GM12874 (cell line): ENCODE data around the gene BLMH.

Source experiments
- TF ChIP-seq, protein P1 (sequence below): IDR thresholded peaks from 2 replicates; pipeline ENCODE4 v1.5.1; 2011; ENCODE audit warnings: low read depth, mild to moderate bottlenecking, control low read depth, low read length, moderate library complexity; ENCODE audit not compliant: insufficient read depth

The BLMH gene

DNA sequence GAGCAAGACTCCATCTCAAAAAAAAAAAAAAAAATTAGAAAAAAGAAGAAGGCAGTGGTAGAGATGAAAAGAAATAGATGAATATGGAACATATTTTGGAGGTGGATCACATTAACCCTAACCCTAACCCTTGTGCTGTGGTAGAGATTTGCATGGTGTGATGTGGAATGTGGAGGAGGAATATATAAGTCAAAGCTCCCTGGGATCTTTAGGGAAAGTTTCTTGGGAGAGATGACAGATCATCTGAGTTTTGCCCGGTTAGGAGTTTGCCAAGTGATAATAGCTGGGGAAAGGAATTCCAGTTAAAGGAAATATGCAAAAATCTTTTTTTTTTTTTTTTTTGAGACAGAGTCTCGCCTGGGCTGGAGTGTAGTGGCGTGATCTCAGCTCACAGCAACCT lies 13.0 kb upstream of the BLMH start:
- TF ChIP-seq, protein P1, sequence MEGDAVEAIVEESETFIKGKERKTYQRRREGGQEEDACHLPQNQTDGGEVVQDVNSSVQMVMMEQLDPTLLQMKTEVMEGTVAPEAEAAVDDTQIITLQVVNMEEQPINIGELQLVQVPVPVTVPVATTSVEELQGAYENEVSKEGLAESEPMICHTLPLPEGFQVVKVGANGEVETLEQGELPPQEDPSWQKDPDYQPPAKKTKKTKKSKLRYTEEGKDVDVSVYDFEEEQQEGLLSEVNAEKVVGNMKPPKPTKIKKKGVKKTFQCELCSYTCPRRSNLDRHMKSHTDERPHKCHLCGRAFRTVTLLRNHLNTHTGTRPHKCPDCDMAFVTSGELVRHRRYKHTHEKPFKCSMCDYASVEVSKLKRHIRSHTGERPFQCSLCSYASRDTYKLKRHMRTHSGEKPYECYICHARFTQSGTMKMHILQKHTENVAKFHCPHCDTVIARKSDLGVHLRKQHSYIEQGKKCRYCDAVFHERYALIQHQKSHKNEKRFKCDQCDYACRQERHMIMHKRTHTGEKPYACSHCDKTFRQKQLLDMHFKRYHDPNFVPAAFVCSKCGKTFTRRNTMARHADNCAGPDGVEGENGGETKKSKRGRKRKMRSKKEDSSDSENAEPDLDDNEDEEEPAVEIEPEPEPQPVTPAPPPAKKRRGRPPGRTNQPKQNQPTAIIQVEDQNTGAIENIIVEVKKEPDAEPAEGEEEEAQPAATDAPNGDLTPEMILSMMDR: no peak

DNA sequence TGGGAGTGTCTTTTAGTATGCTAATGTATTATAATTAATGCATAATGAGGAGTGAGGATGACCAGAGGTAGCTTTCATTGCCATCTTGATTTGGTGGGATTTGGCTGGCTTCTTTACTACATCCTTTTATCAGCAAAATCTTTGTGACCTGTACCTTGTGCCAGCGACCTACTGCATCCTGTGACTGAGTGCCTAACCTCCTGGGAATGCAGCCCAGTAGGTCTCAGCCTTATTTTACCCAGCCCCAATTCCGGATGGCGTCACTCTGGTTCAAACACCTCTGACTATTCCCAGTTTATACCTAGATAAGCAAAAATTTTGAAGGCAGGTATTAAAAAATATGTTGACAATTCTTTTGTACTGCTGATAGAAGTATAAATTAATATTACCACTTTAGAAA lies 10.5 kb upstream of the BLMH start:
- TF ChIP-seq, protein P1: no peak

- TF ChIP-seq, protein P1: no peak
Measured at GRCh38 chr17:30300818-30301217, 9.1 kb upstream of the BLMH start.

DNA sequence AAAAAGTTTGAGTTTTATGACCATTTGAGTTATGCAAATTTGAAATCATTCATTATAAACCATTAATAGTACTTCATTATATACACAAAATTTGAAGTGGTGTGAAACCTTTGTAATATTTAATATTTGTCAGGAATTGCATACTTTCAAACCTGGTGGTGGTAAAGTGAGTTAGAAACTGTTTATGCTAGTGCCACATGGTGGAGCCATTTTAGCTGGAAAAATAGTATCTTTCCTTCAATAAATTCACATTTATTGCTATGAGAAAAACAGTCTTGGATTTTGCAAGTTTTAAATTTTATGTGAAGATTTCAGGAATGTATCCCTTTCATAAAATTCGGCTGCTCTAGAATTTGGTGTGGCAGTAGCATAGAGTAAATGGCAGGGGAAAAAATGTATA lies 7.3 kb upstream of the BLMH start:
- TF ChIP-seq, protein P1: no peak

DNA sequence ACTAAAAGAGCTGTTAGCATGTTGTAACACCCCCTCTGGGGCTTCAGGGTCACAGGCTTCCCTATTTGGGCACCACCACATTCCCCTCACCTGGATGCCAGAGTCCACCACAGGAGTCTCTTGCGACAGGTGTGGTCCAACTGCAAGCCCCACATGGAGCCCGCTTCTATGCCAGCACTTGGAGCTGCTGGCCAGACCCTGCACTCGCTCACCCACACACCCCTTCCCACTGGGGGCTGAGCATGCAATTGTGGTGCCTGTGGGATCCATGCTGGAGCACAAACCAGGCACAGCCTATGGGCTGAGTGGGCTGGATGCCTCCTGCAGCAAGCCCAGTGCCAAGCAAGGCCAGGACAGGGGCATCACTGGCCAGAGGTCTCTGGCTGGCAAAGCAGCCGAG lies 6.0 kb upstream of the BLMH start:
- TF ChIP-seq, protein P1: no peak

DNA sequence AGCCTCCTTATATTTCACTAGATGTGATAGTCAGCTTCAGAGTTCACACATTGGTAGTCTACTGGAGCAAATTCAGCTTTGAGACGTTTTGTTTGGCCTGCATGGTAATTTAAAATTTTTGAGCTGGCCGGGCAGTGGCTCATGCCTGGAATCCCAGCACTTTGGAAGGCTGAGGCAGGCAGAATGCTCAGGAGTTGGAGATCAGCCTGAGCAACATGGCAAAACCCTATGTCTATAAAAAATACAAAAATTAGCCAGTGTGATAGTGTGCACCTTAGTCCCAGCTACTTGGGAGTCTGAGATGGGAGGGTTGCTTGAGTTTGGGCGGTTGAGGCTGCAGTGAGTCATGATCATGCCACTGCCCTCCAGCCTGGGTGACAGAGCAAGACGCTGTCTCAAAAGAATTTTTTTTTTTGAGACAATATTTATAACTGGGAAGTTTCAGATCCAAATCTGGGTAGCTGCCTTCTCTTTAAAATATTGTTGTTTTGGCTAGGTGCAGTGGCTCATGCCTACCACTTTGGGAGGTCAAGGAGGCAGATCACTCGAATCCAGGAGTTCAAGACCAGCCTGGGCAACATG lies 4.8 kb upstream of the BLMH start:
- TF ChIP-seq, protein P1: no peak

- TF ChIP-seq, protein P1: no peak
Measured at GRCh38 chr17:30292286-30292858, 628 bp upstream of the BLMH start.
